ENCODE data around the gene SOHLH1.

- TF ChIP-seq EZH2phosphoT487 (IDR thresholded peaks at IDR 0.05; ENCODE audit: low read depth) (no peak), CTCF (IDR thresholded peaks at IDR 0.05; ENCODE audit: low read depth, low read length) (no peak)
These were observed 15.8 kb upstream of the SOHLH1 start for GRCh38 chr9:135715056-135715595.
